IMR-90 (cell line): ENCODE data around the gene KCNAB1. TPM values are rescaled to one million over a fixed set of nuclear protein-coding genes. Genes with fewer than 3 reads are reported as not detected.

Experiments
- ATAC-seq: fragments of 200-7000 bp; cut with Tn5 transposase; 2 replicates; pipeline ENCODE4 v1.9.1; 2020; ENCODE audit warnings: low read depth, mild to moderate bottlenecking, moderate library complexity
- BruUV-seq: library from RNA; stranded (reverse); fragments of 400-500 nt; replicated peaks from 2 replicates; lab custom pipeline; 2021; lab: Mats Ljungman, UMichigan
- CTCF ChIA-PET: fragments of 300-600 bp; formaldehyde crosslinking; extraction: SDS; loops from one replicate; lab custom pipeline; 2021; ENCODE audit warnings: antibody characterized with exemption; lab: Yijun Ruan, JAX
- POLR2A ChIA-PET: fragments of 300-600 bp; sonication (Branson Sonifier 250); formaldehyde crosslinking; loops from one replicate; lab custom pipeline; 2022; ENCODE audit warnings: antibody characterized with exemption; ENCODE audit not compliant: unreplicated experiment; lab: Charles Lee
- DNase-seq: peaks from one replicate; pipeline ENCODE4 v3.0.0; 2013
- H2AFZ ChIP-seq: replicated peaks from 2 replicates; pipeline ENCODE3; 2013; ENCODE audit warnings: low read length, mild to moderate bottlenecking; ENCODE audit not compliant: poor library complexity
- H2AK5ac ChIP-seq: 2 replicates; pipeline ENCODE4 v1.6.1; 2013; ENCODE audit warnings: low read depth, low read length, inconsistent platforms
- H2AK9ac ChIP-seq: replicated peaks from 2 replicates; pipeline ENCODE3; 2013; ENCODE audit warnings: mild to moderate bottlenecking, low read depth, low read length, moderate library complexity; ENCODE audit not compliant: poor library complexity
- H2BK120ac ChIP-seq: 2 replicates; pipeline ENCODE4 v1.6.1; 2013; ENCODE audit warnings: low read depth, low read length, inconsistent platforms
- H2BK15ac ChIP-seq: 3 replicates; pipeline ENCODE4 v1.6.1; 2013; ENCODE audit warnings: low read depth, low read length, inconsistent platforms
- H2BK20ac ChIP-seq: 2 replicates; pipeline ENCODE4 v1.6.1; 2013; ENCODE audit warnings: low read depth, mild to moderate bottlenecking, inconsistent platforms, low read length, moderate library complexity
- H2BK5ac ChIP-seq: 2 replicates; pipeline ENCODE4 v1.6.1; 2013; ENCODE audit warnings: mild to moderate bottlenecking, low read depth, low read length, inconsistent platforms; ENCODE audit not compliant: poor library complexity, severe bottlenecking
- H3K14ac ChIP-seq: replicated peaks from 2 replicates; pipeline ENCODE4 v1.6.1; 2013; ENCODE audit warnings: low read depth, low read length, inconsistent platforms
- H3K18ac ChIP-seq: 2 replicates; pipeline ENCODE4 v1.6.1; 2013; ENCODE audit warnings: low read depth, low read length, control low read depth
- H3K23ac ChIP-seq: 2 replicates; pipeline ENCODE4 v1.6.1; 2013; ENCODE audit warnings: low read depth, low read length, inconsistent platforms
- H3K27ac ChIP-seq: 2 replicates; pipeline ENCODE4 v1.5.1; 2013; ENCODE audit warnings: mild to moderate bottlenecking, control low read depth, low read length; ENCODE audit not compliant: insufficient read depth
- H3K27me3 ChIP-seq: 2 replicates; pipeline ENCODE4 v1.6.1; 2013; ENCODE audit warnings: low read length; ENCODE audit not compliant: control insufficient read depth, insufficient read depth
- H3K36me3 ChIP-seq: 2 replicates; pipeline ENCODE4 v1.6.1; 2013; ENCODE audit warnings: low read length, mixed read lengths; ENCODE audit not compliant: control insufficient read depth, insufficient read depth
- H3K4ac ChIP-seq: 2 replicates; pipeline ENCODE4 v1.6.1; 2013; ENCODE audit warnings: low read depth, low read length, inconsistent platforms
- H3K4me1 ChIP-seq: 2 replicates; pipeline ENCODE4 v1.6.1; 2013; ENCODE audit warnings: low read length, mixed read lengths; ENCODE audit not compliant: control insufficient read depth, insufficient read depth
- H3K4me2 ChIP-seq: 2 replicates; pipeline ENCODE4 v1.6.1; 2013; ENCODE audit warnings: low read depth, mild to moderate bottlenecking, control low read depth, low read length, moderate library complexity
- H3K4me3 ChIP-seq: 2 replicates; pipeline ENCODE4 v1.5.1; 2013; ENCODE audit warnings: low read depth, mild to moderate bottlenecking, control low read depth, low read length, moderate library complexity; ENCODE audit not compliant: insufficient read depth
- H3K56ac ChIP-seq: 2 replicates; pipeline ENCODE4 v1.6.1; 2013; ENCODE audit warnings: low read length, inconsistent platforms; ENCODE audit not compliant: insufficient read depth; ENCODE audit errors: extremely low read depth
- H3K79me1 ChIP-seq, 2 experiments: 2 replicates each; pipeline ENCODE4 v1.6.1; 2013; ENCODE audit warnings: low read length in 2 of 2, inconsistent platforms in 1 of 2, low read depth in 1 of 2
- H3K9ac ChIP-seq: 2 replicates; pipeline ENCODE4 v1.6.1; 2013; ENCODE audit warnings: low read depth, low read length, control low read depth
- H3K9me1 ChIP-seq: 2 replicates; pipeline ENCODE4 v1.6.1; 2013; ENCODE audit warnings: low read length, inconsistent platforms; ENCODE audit not compliant: insufficient read depth
- H3K9me3 ChIP-seq: 2 replicates; pipeline ENCODE4 v1.6.1; 2013; ENCODE audit warnings: low read length; ENCODE audit not compliant: control insufficient read depth, insufficient read depth
- H4K20me1 ChIP-seq: 2 replicates; pipeline ENCODE4 v1.6.1; 2013; ENCODE audit warnings: low read length, inconsistent platforms; ENCODE audit not compliant: insufficient read depth
- H4K5ac ChIP-seq: 2 replicates; pipeline ENCODE4 v1.6.1; 2013; ENCODE audit warnings: mild to moderate bottlenecking, low read depth, low read length, control low read depth
- H4K8ac ChIP-seq, 2 experiments: 2 replicates each; pipeline ENCODE4 v1.6.1; 2013; ENCODE audit warnings: low read depth in 2 of 2, low read length in 2 of 2, control low read depth in 1 of 2, inconsistent platforms in 1 of 2
- H4K91ac ChIP-seq: 2 replicates; pipeline ENCODE4 v1.6.1; 2013; ENCODE audit warnings: low read depth, low read length, inconsistent platforms; ENCODE audit not compliant: insufficient read depth
- BHLHE40 ChIP-seq: fragments of 150-350 bp; IDR thresholded peaks from 2 replicates; pipeline ENCODE4 v1.6.1; 2016; ENCODE audit warnings: mild to moderate bottlenecking, low read depth, low read length
- CEBPB ChIP-seq: IDR thresholded peaks from 2 replicates; pipeline ENCODE4 v1.6.1; 2012; ENCODE audit warnings: low read depth, low read length, improper control_type of control experiment
- CHD1 ChIP-seq: IDR thresholded peaks from 2 replicates; pipeline ENCODE4 v1.6.1; 2012; ENCODE audit warnings: low read depth, low read length, improper control_type of control experiment
- FOS ChIP-seq: fragments of 150-350 bp; IDR thresholded peaks from 2 replicates; pipeline ENCODE4 v1.6.1; 2016; ENCODE audit warnings: low read depth, low read length
- MAFK ChIP-seq: IDR thresholded peaks from 2 replicates; pipeline ENCODE4 v1.6.1; 2012; ENCODE audit warnings: low read depth, low read length, improper control_type of control experiment
- MAZ ChIP-seq: IDR thresholded peaks from 2 replicates; pipeline ENCODE4 v1.6.1; 2012; ENCODE audit warnings: low read depth, mild to moderate bottlenecking, low read length, improper control_type of control experiment, moderate library complexity, borderline replicate concordance
- MXI1 ChIP-seq: IDR thresholded peaks from 2 replicates; pipeline ENCODE4 v1.6.1; 2012; ENCODE audit warnings: low read depth, mild to moderate bottlenecking, low read length, moderate library complexity, borderline replicate concordance
- NFE2L2 ChIP-seq: fragments of 150-350 bp; IDR thresholded peaks from 2 replicates; pipeline ENCODE4 v1.6.1; 2016; ENCODE audit warnings: low read depth, mild to moderate bottlenecking, low read length
- POLR2A ChIP-seq: IDR thresholded peaks from 2 replicates; pipeline ENCODE4 v1.6.1; 2012; ENCODE audit warnings: mild to moderate bottlenecking, low read depth, low read length
- RAD21 ChIP-seq: IDR thresholded peaks from 2 replicates; pipeline ENCODE4 v1.6.1; 2012; ENCODE audit warnings: low read length, improper control_type of control experiment
- RCOR1 ChIP-seq: IDR thresholded peaks from 2 replicates; pipeline ENCODE4 v1.6.1; 2012; ENCODE audit warnings: mild to moderate bottlenecking, low read length, improper control_type of control experiment; ENCODE audit not compliant: insufficient replicate concordance
- RFX5 ChIP-seq: IDR thresholded peaks from 2 replicates; pipeline ENCODE4 v1.8.0; 2012; ENCODE audit warnings: low read depth, mild to moderate bottlenecking, low read length, moderate library complexity
- SMC3 ChIP-seq: fragments of 150-350 bp; IDR thresholded peaks from 2 replicates; pipeline ENCODE4 v1.6.1; 2016; ENCODE audit warnings: low read depth, mild to moderate bottlenecking, antibody characterized with exemption, low read length, moderate library complexity
- WGBS, 2 experiments: methylation state at CpG; one replicate each; pipeline versions ENCODE4 v1.1.5 to v1.1.7; 2013; ENCODE audit warnings: missing lambda C conversion rate in 2 of 2; ENCODE audit not compliant: insufficient read length in 1 of 2; ENCODE audit errors: extremely low coverage in 2 of 2; 5-methylcytosine and 5-hydroxymethylcytosine counted together
- dilution Hi-C: fragments of 300-500 bp; cut with HindIII; formaldehyde crosslinking; loops from one replicate; pipeline ENCODE4 v1.14.3; 2018; ENCODE audit warnings: low sequenced_read_pairs; ENCODE audit not compliant: unreplicated experiment
- in situ Hi-C: fragments of 300-500 bp; cut with MboI; formaldehyde crosslinking; loops from 3 replicates; pipeline ENCODE4 v1.14.3; 2019; ENCODE audit warnings: low sequenced_read_pairs, inconsistent platforms, mixed read lengths
- intact Hi-C: fragments of 100-400 bp; cut with micrococcal nuclease; formaldehyde crosslinking; loops from 2 replicates; pipeline ENCODE4 v1.10.0; 2022
- polyA plus RNA-seq, 3 experiments: library from polyadenylated mRNA; depleted of rRNA; stranded (reverse); fragments of >200 nt; gene quantifications; 2 replicates each; pipeline ENCODE4 v1.2.3, GENCODE V29; 2012; ENCODE audit warnings: low replicate concordance in 1 of 3
- total RNA-seq: library from RNA; depleted of rRNA; stranded (reverse); fragments of >200 nt; gene quantifications from 2 replicates; pipeline ENCODE4 v1.2.3, GENCODE V29; 2012
- TF ChIP-seq, protein P1 (sequence below): conservative IDR thresholded peaks from 2 replicates; pipeline ENCODE4 v1.5.1; 2012; ENCODE audit warnings: mild to moderate bottlenecking, low read depth, low read length, improper control_type of control experiment
- TF ChIP-seq, protein P2 (sequence below): fragments of 150-350 bp; IDR thresholded peaks from 2 replicates; pipeline ENCODE4 v1.6.1; 2017; ENCODE audit warnings: mild to moderate bottlenecking, antibody characterized with exemption, low read length, low read depth
- TF ChIP-seq, protein P3 (sequence below): fragments of 150-350 bp; IDR thresholded peaks from 2 replicates; pipeline ENCODE4 v1.6.1; 2016; ENCODE audit warnings: low read depth, mild to moderate bottlenecking, low read length, moderate library complexity, borderline replicate concordance

The KCNAB1 gene
- total and polyA plus RNA-seq, 2 of the 4 experiments (the other 2 are of a cell fraction), result under 0.01 to 0.07 TPM

DNA sequence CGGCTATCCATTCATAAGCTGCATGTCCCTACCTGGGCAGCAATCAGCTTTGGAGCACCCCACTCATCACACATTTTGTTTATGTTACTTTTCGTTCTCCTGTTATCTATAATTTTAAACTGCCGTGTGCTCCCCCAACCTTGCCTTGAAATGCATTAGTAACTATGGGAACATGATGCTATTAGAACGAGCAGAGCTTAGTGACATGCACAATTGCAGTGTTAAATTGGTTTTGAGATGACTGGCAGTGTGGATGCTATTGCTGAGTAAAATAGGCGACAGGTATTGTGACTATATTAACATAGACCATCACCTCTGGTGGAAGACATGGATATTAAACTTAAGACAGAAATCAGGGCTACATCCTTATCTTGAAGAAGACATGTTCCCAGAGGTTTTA, 191.6 kb downstream of the KCNAB1 start:
- in situ Hi-C loops, result no loop called here
- Histone ChIP-seq H3K4ac (no peak overlapping the region), H2AFZ (no peak overlapping the region), H4K8ac (no peak overlapping the region), H3K14ac (no peak overlapping the region), H3K18ac (no peak overlapping the region), H3K4me3 (no peak overlapping the region), H3K23ac (no peak overlapping the region), H3K79me1 (no peaks in the 10 kb centered on the region), H2BK120ac (no peak overlapping the region), H2BK20ac (no peak overlapping the region), H2BK5ac (no peak overlapping the region), H4K20me1 (no peaks in the 10 kb centered on the region), H3K36me3 (no peaks in the 10 kb centered on the region), H2AK9ac (no peak overlapping the region), H3K9me1 (no peaks in the 10 kb centered on the region; the same call in 1 of the 2 replicates), H4K5ac (no peak overlapping the region), H3K27me3 (no peaks in the 10 kb centered on the region), H3K4me1 (no peaks in the 10 kb centered on the region), H3K4me2 (no peak overlapping the region), H2AK5ac (no peak overlapping the region), H3K9ac (no peak overlapping the region), H3K9me3 (no peaks in the 10 kb centered on the region), H3K56ac (no peak overlapping the region), H4K91ac (no peak overlapping the region), H3K27ac (no peak overlapping the region), H2BK15ac (no peak overlapping the region)
- ATAC-seq, result no peak
- no peak for DNase-seq
- CTCF ChIA-PET, result no interaction called here
- dilution Hi-C loops, result no loop called here
- intact Hi-C loops, result no loop called here
- no TSS peak for BruUV-seq
- WGBS, 2 experiments, result no CpG with 5 or more reads among the region's 5 CpGs
- TF ChIP-seq MAZ (no peak), MXI1 (no peak), CHD1 (no peak), RCOR1 (no peak), SMC3 (no peak), RAD21 (no peak), BHLHE40 (no peak), NFE2L2 (no peak), RFX5 (no peak), FOS (no peak), MAFK (no peak), POLR2A (no peak), CEBPB (no peak)
- TF ChIP-seq, protein P1, sequence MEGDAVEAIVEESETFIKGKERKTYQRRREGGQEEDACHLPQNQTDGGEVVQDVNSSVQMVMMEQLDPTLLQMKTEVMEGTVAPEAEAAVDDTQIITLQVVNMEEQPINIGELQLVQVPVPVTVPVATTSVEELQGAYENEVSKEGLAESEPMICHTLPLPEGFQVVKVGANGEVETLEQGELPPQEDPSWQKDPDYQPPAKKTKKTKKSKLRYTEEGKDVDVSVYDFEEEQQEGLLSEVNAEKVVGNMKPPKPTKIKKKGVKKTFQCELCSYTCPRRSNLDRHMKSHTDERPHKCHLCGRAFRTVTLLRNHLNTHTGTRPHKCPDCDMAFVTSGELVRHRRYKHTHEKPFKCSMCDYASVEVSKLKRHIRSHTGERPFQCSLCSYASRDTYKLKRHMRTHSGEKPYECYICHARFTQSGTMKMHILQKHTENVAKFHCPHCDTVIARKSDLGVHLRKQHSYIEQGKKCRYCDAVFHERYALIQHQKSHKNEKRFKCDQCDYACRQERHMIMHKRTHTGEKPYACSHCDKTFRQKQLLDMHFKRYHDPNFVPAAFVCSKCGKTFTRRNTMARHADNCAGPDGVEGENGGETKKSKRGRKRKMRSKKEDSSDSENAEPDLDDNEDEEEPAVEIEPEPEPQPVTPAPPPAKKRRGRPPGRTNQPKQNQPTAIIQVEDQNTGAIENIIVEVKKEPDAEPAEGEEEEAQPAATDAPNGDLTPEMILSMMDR, result no peak
- TF ChIP-seq, protein P2, sequence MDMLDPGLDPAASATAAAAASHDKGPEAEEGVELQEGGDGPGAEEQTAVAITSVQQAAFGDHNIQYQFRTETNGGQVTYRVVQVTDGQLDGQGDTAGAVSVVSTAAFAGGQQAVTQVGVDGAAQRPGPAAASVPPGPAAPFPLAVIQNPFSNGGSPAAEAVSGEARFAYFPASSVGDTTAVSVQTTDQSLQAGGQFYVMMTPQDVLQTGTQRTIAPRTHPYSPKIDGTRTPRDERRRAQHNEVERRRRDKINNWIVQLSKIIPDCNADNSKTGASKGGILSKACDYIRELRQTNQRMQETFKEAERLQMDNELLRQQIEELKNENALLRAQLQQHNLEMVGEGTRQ, result no peak
- TF ChIP-seq, protein P3, sequence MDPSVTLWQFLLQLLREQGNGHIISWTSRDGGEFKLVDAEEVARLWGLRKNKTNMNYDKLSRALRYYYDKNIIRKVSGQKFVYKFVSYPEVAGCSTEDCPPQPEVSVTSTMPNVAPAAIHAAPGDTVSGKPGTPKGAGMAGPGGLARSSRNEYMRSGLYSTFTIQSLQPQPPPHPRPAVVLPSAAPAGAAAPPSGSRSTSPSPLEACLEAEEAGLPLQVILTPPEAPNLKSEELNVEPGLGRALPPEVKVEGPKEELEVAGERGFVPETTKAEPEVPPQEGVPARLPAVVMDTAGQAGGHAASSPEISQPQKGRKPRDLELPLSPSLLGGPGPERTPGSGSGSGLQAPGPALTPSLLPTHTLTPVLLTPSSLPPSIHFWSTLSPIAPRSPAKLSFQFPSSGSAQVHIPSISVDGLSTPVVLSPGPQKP, result no peak
- POLR2A ChIA-PET, result no interaction called here
